Urothelium cell line (cell line): ENCODE data around the gene FAM174C.
"Not testable (repeated sequence)": the region's sequence is repeated elsewhere in the genome, so short reads cannot be mapped to it uniquely, and the experiment has no call there.

ENCODE experiments used
- DNase-seq: peaks from one replicate; pipeline ENCODE4 v3.0.0; 2011; ENCODE audit warnings: low spot score, mixed read lengths
- FAIRE-seq: peaks from 2 replicates; lab custom pipeline; 2011; peaks lifted over from hg19 to GRCh38; lab: Jason Lieb, UNC

FAM174C gene

DNA sequence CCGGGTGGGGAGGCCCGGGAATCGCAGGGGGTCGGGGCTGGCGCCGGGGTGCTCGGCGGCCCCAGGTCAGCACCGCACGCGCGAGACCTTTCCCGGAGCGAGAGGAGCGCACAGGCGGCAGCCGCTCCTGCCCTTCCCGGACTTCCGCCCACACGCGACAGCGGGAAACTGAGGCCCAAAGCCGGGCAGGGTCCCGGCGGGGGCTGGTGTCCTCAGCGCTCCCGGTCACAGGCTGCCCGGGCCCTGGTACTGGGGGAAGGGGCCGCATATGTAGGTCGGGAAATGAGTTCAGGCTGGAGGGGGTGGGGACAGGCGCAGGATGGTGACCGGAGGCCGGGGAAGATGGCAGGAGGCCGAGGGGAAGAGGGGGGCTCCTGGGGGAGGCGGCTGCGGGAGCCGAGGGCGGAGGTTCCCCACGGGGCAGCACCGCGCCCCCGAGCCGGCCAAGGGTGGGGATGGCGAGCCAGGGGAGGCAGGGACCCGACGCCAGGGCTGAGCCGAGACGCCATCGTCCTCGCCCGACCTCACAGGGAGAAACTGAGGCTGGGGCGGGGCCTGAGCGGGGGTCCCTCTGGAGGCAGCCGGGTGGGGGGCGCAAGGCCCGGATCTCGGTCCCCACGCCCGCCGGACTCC, 38.2 kb upstream of the FAM174C start:
- no peak for DNase-seq
- FAIRE-seq: no peak

DNA sequence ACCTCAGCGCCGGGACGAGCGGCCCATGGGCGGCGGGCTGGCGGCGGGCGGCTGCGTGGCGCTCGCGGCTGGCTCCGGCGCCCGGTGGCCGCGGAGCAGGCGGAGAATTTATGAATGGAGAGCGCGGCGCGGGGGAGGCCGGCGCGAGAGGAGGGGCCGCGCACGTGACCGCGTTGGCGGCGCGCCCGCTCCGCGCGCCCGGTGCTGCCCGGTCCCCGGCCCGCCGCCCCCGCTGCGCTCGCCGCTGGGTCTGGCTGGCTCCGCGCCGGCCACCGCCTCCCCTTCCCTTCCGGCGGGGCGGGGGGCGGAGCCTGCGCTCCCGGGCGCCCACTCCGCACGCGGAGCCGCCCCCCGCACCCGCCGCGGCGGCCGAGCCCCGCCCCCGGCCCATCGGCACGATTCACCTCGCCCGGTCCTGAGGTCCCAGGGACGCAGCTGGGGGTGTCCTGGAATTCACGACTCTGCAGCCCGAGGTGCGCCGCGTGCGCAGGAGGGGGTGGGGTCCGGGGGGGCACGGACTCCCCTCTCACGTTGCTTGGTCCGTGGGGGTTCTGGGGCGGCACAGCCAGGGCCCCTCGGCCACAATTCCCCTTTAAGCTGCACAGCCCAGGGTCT, 37.5 kb upstream of the FAM174C start, which contains the start of gene CBARP:
Gene CBARP, minus strand, starts transcription at position 252 of the 615 bp plus-strand sequence. CDS start 1,905 bp downstream, outside the sequence.
- DNase-seq (peak; percentile 38), FAIRE-seq (no peak)

DNA sequence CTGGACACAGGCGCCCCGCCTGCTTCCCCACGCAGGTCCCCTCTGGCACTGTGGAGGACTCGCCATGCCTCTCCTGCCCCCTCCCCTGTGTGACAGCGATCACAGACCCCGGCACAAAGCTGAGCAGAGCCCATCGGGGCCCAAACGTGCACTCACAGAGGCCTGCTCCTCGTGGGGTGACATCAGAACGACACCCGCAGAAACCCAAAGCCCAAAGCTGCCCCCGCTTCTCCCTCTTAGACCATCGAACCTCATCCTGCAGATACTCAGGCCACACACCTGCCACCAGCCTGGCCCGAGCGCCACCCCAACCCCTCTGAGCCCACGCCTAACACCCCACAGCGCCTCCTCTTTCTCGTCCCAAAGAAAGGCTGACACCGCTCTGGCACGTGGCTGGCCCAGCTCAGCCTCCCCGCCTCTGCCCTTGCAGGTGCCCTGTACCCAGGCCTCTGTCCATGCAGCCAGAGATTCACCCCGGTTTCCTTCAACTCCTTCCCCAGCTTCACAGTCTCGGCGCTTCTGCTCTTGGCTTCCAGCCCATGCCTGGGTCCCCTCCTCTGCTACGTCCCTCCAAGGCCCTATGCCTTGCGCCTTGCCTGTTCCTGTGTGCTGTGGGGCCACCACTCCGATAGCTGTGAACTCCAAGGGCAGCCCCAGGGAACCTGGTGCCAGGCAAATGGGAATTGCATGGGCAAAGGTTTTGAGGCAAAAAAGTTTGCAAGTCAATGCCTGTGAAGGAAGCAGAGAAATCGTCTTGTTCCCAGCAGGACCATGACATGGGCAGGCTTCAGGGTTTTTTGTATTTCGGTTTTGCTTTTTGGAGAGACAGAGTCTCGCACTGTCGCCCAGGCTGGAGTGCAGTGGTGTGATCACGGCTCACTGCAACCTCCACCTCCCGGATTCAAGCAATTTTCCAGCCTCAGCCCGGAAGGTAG, 36.7 kb upstream of the FAM174C start:
- FAIRE-seq: no peak
- no peak for DNase-seq

DNA sequence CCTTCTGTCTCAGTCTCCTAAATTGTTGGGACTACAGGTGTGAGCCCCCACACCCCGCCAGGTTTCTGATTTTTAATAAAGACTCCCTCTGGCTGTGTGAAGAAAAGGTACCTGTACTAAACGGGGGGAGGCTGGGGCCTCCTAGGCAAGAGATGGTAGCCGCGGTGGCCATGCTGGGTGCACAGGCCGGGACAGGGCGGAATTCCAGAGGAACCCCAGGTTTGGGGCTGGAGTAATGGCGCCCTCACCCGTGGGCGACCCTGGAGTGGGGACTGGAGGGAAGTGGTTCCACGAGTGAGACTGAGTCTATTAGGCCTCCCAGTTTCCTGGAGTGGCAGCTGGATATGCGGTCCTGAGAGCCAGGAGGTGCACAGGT, 35.9 kb upstream of the FAM174C start:
- FAIRE-seq: no peak

DNA sequence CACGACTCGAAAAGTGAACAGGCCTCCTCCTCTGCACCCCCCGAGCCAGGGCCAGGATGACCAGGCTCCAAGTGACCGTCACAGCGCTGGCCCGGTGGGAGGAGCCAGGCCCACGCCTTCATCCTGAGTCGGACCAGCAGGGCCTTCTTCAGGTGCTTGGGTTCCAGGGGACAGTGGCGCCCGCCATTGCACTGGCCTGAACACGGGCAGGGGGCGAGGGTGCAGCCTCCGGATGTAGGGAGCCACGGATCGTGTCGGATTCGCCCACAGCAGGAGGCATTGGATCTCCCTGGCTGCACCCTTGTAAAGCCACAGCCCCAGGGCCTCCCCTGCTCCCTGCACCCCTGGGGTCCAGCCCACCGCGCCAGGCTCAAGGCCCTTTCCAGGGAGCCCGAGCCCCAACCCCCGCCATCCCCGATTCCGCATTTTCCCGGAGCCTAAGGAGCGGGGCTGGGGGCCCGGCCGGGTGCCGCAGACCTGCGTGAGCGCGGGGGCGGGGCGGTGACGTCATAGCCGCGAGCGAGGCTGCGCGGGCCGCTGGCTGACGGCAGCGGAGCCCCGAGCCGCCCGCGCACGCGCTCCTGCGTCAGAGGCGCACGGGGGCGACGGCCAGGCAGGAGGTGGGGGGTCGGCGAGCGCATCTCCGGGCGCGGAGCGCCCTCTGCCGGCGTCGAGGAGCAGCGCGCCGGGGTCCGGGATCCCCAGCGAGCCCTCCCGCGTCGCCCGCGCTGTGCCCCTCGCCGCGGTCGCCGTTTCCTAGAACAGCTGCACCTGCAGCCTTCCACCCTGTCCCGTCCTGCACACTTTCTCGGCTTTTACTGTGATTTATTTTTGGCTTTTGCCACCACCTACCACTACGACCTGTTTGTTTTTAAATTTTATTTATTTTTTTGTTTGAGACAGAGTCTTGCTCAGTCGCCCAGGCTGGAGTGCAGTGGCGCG, 35.3 kb upstream of the FAM174C start:
- no peak for FAIRE-seq
- DNase-seq: peak; percentile 93

More for the DNA sequence above, 35.9 kb upstream of the FAM174C start:
- DNase-seq: no peak

DNA sequence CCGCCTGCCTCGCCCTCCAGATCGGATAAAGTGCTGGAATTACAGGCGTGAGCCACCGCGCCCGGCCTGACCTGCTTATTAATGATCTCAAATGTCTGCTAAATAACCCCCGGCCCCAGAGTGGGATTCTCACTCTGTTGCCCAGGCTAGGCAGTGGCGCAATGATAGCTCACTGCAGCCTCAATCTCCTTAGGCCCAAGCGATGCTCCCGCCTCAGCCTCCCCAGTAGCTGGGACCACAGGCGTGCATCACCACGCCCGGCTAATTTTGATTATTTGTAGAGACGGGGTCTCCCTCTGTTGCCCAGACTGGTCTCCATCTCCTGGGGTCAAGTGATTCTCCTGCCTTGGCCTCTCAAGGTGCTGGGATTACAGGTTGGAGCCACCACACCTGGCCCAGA, 34.4 kb upstream of the FAM174C start:
- FAIRE-seq (no peak), DNase-seq (no peak)

DNA sequence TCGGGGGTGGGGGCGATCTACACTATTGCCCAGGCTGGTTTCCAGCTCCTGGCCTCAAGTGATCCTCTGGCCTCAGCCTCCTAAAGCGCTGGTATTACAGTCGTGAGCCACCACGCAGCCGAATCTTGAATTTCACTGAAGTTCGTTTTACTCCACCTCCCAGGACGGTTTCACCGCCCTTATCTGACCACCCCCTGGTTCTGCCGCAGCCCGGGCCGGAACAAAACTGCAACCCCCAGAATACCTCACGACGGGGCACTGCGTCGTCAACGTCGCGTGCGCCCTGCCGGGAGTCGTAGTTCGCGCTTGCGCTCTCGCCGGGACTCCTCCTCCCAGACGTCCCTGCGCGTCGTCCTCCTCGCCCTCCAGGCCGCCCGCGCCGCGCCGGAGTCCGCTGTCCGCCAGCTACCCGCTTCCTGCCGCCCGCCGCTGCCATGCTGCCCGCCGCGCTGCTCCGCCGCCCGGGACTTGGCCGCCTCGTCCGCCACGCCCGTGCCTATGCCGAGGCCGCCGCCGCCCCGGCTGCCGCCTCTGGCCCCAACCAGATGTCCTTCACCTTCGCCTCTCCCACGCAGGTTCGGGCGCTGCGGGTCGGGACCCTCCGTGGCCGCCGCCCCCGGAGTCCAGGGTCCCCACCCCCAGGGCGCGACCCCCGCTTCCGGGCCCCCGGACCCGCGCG, 33.8 kb upstream of the FAM174C start, which contains the start of gene ATP5F1D:
Gene ATP5F1D, plus strand, starts transcription at position 335 of the 679 bp plus-strand sequence. Its CDS starts 100 bp downstream, at position 435.
- FAIRE-seq (peak; percentile 69), DNase-seq (peak; percentile 91)

DNA sequence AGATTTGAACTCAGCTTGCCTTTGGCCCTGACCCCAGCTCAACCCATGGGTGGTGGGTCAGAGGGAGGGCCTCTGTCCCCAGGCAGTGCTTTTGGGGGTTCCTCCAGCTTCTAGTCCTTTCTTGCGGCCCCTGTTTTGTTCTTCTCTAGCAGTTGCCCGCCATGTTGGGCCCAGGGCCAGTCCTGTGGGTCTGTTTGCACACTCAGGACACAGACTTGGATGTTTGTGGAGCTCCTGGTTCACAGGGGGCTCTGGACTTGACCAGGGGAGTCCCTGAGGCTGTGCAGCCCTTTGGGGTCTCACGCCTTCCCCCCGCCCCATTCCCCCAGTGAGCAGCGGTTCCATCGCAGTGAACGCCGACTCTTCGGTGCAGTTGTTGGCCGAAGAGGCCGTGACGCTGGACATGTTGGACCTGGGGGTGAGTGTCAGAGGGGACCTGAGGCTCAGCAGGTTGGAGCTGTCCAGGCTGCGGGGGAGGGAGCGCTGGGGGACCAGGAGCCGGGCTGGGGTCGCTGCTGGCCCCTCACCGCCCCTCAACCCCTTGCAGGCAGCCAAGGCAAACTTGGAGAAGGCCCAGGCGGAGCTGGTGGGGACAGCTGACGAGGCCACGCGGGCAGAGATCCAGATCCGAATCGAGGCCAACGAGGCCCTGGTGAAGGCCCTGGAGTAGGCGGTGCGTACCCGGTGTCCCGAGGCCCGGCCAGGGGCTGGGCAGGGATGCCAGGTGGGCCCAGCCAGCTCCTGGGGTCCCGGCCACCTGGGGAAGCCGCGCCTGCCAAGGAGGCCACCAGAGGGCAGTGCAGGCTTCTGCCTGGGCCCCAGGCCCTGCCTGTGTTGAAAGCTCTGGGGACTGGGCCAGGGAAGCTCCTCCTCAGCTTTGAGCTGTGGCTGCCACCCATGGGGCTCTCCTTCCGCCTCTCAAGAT, 31.3 kb upstream of the FAM174C start:
- peak; percentile 64 for DNase-seq

DNA sequence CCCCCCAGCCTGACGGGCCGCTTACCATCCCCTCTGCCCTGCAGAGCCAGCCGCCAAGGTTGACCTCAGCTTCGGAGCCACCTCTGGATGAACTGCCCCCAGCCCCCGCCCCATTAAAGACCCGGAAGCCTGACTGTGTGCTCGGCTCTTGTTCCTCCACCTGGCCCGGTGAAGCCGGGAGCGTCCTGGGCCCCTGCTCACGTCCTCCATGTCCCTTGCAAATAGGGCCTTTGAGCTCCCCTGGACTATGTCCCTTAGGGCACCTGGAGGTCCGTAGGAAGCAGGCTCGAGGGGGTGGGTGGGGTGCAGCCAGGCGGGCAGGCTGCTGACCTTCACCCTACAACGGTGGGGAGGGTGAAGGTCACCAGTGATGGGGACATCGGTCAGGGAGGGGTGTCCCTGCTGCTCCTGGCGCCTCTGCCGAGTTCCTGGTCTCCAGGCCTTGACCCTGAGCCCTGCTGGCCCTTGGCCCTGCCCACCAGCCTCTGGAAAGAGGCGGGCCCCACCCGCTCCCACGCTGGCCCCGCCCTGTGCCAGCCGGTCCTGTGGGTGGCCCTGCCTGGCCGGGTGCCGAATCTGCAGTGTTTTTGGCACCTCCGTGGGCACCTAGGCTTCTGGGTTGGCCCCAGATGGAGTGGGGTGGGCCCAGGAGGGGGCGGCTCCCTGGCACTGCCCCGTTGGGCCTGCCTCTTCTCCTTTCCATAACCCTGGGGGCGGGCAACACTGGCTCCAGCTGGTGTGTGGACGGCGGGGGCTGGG, 30.5 kb upstream of the FAM174C start:
- FAIRE-seq (no peak), DNase-seq (no peak)

More for the DNA sequence above, 31.3 kb upstream of the FAM174C start:
- no peak for FAIRE-seq

DNA sequence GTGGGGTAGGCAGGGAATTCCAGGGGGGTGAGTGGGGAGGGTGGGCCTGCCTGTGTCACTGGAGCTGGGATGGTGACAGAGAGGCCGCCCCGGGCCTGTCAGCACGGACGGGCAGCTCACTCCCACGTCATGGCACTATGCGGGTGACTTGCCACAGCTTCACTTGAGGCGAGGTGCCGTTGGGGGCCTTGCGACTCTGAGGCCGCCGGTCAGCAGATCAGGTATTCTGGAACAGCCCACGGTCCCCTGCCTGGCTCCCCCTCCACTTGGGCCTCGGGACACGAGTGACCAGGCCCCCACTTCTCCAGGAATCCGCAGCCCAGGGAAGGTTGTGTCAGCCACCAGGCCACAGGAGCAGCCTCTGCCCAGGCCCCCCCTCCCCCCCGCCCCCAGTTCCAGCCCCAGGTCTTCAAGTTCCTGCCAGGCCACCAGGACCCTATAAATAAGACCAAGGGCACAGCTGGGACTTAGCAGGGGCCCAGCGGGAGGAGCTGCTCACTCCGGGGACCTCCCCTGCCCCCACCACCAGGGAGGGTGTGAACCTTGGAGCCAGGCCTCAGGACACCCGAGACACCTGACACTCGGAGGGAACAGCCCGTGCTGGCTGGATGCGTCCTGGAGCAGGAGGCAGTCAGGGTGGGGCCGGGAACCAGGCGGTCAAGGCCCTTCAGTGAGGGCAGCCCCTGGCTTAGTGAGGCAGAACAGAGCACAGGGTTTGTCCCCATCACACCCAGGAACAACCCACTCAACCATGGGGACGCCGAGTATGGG, 29.7 kb upstream of the FAM174C start:
- no peak for FAIRE-seq
- DNase-seq: no peak

DNA sequence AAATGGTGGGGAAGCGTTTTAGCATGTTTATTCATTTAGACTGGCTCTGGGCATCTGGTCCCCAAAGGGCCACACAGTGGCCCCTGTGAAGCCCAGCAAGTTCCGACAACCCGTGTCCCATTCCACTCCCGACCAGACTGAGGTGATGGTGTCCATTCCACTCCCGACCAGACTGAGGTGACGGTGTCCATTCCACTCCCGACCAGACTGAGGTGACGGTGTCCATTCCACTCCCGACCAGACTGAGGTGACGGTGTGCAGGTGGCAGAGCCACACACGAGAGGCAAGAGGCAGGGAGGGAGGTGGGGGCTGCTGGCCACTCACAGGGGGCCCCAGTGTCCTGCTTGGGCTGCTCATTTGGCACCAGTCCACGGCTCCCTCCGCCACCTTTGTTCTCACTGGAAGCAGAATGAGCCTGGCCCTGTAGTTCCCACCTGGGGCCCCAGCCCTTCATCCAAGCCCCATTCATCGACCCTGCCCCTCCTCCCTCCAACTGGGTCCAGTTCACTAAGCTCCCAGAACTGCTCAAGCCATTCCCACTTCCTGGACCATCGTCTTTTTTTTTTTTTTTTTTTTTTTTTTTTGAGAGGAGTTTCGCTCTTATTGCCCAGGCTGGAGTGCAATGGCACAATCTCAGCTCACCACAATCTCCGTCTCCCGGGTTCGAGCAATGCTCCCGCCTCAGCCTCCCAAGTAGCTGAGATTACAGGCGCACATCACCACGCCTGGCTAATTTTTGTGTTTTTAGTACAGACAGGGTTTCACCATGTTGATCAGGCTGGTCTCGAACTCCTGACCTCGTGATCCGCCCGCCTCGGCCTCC, 28.9 kb upstream of the FAM174C start:
- not testable (repeated sequence) for DNase-seq, FAIRE-seq

DNA sequence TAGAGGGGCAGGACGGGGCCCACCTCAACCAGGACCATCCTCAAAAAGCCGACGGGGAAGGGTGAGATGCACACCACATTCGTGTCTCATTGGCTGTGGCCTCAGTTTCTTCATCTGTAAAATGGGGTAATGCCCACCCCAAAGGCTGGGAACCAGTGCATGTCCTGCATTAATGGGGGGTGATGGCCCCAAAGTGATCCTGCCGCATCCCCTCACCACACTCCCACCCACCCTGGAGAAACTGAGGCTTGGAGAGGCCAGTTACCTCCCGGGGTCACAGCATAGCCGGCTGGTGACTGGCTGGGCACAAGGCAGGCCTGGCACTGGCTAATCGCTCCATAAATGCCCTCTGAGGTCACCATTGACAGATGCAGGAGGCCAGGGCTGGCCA, 27.6 kb upstream of the FAM174C start:
- FAIRE-seq: no peak
- no peak for DNase-seq

DNA sequence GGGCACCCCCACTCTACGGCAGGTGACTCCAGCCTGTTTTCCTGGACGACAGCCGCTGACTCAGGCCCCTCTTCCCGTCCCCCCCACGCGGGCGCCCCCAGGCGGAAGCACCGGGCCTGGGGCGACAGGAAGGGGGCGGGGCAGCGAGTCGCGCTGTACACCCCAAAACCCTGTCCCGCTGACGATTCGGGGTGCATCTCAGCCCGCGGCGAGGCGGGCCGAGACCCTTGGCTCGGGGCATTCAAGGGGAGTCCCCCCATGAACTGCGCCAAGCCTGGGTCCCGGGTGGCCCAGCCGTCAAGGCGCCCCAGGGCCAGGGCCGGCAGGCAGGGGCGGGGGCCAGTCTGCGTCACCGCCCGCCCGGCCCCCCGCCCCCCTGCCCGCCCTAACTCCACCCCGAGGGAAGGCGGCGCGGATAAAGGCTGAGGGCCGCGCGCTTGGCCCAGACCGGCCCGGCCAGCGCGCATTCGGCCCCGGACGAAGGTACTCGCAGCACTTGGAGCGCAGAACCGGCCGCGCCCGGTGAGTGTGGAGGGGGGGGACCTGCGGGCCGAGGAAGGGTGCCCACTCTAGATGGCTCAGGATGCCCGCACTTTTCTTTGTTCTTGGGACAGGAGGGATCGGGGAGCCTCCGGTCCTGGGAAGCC, 27.1 kb upstream of the FAM174C start, which contains the start of gene MIDN:
Gene MIDN, plus strand, starts transcription at position 445 of the 647 bp plus-strand sequence. CDS start 1,714 bp downstream, outside the sequence.
- FAIRE-seq (no peak), DNase-seq (peak; percentile 74)

DNA sequence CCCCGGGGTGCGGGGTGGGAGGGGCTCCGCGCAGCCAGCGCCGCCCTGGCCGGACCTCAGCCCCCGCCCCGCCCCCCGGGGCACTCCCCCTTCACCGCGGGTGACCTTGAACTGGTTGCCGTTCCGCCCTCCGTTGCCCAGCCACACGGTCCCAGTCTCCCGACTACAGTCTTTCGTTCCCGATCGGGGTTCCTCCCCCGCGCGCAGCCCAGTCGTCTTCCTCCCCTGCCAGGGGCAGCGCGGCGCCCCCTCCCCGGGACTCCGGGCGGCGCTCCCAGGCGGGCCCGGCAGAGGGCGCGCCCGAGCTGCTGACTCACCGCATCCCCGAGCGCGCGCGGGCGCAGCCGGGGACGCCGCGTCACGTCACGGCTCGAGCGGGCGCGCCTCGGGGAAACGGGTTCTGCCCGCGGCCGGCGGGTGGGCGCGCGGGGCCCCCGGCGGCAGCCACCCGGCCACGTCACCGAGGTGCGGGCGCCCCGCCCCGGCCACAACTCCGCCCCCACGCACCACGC, 26.5 kb upstream of the FAM174C start:
- peak; percentile 59 for DNase-seq
- FAIRE-seq: no peak

DNA sequence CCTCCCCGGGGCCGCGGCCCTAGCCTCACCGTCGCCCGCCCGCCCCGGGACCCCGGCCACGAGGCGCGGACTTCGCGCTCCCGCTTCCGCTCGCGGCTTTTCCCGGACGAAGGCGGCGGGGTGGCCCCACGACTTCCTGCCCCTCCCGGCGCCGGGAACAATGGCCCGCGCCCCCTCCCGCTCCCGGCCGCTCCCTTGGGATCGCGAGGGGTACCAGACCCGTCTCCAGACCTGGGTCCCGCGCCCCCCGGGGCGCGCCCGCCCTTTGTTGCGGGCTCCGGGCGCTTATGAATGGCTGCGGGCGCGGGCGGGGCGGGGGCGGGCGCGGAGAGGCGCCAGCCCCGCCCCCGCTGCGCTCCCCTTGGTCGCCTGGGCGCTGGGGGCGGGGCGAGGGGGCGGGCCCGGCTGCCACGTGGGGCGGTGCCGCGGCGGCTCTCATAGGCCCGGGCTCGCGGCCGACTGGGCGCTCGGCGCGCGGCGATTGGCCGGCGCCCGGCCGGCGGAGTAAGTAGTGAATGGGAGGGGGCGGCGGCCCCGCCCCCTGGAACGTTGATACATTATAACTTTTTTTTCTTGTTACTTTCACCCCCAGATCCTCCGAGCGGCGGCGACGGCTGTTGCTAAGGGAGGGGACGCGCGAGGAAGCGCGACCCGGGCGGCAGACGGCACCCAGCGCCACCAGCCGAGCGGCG, 25.9 kb upstream of the FAM174C start:
- FAIRE-seq (no peak), DNase-seq (peak; percentile 87)
